Stimulated activated CD8-positive, alpha-beta memory T cell treated with anti-CD3 and anti-CD28 coated beads, Interleukin-2, amount 100 ng/mL, for 1 hour (primary cell): Measurements from ENCODE around the gene RNF181.
"Not testable (repeated sequence)": the region's sequence is repeated elsewhere in the genome, so short reads cannot be mapped to it uniquely, and the experiment has no call there.

Experiments used
- DNase-seq, 2 donors: peaks; one replicate each; pipeline ENCODE4 v3.0.0-alpha.2; 2020; ENCODE audit warnings: low read depth in 2 of 2

RNF181 gene

GRCh38 chr2:85596486-85597143, 1.1 kb downstream of the RNF181 start:
- DNase-seq: no peak

GRCh38 chr2:85597241-85597640, 1.7 kb downstream of the RNF181 start:
- DNase-seq: no peak

DNA sequence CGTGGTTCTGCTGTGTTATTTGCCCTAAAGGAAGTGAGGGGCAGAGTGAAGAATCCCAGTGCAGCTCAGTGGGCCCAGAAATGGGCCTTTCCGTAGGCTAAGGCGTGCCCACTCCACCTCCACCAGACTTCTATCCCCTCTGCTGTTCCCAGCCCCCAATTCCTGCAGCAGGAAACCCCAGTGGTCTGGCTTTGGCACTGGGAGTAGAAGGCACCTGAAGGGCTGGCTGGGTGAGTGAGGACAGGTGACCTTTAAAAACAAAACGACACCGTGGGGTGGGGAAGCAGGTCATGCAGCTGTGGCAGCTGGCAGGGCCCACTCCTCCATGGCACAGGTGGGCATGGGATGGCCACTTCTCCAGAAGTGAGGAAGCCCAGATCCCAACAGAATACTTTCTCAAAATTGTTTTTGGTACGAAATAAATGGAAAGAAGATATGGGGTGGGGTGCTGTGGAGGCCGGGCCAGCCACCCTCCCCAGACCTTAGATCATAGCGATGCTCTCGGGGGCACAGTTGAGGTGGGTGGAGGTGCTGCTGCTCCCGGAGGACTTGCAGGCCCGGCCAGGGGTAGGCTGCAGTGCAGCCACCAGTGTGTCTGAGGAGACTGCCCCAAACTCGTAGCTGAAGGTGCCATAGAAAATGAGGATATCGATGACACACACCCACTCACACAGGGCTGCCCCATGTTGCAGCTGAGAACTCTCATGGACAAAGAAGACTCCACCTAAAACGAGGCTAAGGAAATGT, 3.2 kb downstream of the RNF181 start:
- DNase-seq: no peak

DNA sequence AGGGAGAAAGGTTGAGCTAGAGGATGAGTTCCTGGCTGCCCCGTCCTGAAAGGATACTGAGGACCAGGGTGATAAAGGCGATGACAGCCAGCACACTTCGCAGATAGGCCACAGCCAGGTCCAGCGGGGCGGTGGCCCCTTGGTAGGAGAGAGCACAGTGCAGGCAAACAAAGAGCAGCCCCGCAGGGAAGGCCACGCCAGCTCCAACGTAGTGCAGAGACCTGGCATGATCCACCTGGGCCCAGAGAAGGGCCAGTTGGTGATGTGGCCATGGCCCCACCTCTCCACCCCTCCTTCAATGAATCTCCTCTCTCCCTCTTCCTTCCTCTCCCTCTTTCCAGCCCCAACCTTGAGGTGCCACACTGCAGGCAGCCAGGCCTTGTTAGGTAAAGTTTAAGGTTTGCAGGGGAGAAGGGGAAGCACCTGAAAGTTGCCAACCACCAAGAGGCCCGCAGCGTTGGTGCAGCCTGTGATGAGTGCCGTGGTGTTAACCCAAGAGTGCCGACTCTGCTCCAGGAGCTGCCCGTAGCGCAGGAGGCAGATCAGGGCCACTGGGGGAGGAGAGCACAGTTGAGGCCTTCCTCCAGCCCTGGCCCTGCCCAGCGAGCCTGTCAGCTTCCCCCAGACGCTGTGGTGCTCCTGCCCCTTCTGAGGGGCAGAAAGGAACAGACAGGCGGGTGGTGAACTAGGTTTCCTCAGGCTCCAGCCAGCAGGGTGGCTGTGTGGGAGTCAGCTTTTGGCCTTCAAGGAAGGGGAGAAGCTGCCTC, 4.1 kb downstream of the RNF181 start:
- no peak for DNase-seq

- no peak for DNase-seq
Measured at GRCh38 chr2:85600235-85600575, 4.7 kb downstream of the RNF181 start.

GRCh38 chr2:85600951-85601770, 5.6 kb downstream of the RNF181 start:
- no peak for DNase-seq

DNA sequence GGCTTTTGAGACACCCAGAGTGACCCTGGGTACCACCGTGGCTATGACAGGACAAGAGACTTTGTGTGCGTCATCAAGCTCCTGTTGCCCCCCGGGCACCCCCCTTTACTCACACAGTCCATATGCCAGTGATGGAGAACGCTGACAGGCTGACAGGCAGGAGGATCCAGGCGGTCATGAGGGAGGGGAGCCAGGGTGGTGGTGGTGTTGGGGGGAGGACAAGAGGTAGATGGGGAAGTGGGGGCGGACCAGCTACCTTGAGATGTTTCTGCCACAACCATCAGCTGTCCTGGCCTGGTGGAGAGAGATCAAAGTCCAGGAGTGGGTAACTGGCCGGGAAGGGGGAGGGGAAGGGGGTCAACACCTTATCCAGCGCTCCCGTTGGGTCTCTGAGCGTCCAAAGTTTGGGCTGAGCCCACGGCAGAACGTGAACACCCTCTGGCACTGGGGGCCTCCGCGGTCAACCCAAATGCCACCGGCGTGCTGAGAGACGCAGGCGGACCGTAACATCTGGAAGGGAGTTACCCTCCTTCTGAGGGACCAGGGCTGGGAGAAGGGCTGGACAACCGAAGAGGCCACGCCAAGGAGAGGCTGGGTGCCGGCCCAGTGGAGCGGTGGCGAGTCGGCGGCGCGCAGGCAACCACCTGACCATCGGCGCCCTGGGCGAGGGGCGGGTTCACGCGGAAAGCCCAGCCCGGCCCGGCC, 6.4 kb downstream of the RNF181 start:
- no peak for DNase-seq

- DNase-seq: peak; percentile 75 to 77
Measured at GRCh38 chr2:85602476-85603234, 7.1 kb downstream of the RNF181 start, which contains the start of gene TMEM150A. Gene TMEM150A, minus strand, starts transcription at chr2:85602698. Its CDS starts 750 bp downstream, at chr2:85601948.

GRCh38 chr2:85604133-85604444, 8.5 kb downstream of the RNF181 start:
- DNase-seq: not testable (repeated sequence)

DNA sequence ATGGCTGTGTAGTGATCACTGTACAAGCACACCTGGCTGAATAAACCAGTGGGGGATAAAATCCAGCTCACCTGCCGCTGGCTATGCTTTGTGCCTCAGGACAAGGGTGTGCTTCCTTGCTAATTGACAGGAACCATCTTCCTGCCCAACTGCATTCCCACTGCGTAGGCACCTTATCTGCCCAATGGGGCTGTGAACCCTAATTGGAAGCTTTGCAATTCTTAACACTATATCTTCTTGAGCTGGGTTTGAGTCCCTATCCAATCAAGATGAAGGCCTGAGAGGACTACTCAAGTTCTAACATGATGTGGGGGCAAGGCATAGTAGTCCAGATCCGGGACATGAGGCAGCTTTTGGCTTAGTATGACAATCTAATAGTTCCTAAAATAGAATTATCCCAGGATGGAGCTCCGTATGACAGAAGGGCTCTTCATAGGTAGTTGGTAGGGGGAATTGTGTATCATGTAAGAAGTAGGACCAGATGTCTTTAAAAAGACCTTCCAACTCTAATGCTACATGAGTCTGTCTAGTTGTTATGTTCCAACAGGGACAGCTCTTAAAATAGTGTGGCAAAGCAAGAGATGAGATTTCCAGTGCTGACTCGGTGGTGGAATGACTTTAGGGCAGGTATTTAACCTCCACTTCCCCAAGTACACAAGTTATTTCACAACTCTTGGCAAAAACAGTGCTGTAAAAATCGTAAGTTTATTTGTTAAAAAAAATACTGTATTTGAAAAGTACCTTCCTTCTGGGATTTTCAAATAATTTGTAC, 9.2 kb downstream of the RNF181 start:
- DNase-seq: no peak

GRCh38 chr2:85605406-85606115, 10.0 kb downstream of the RNF181 start:
- no peak for DNase-seq

DNA sequence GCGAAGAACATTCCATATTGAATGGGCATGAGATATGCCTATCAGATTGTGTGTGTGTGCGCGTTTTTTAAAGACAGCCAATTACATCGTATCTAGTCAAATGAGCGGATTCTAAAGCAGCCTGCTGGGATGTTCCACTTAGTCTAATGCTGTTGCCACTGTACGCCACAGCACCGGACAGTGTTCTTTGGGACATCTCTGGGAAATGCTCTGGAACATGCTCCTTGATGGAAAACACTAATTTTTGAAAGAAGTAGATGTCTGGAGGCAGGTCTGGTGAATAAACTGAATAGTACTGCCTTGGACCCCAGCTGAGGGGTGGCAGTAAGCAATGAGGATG, 10.5 kb downstream of the RNF181 start:
- no peak for DNase-seq

- DNase-seq: no peak
Measured at GRCh38 chr2:85607268-85608215, 12.0 kb downstream of the RNF181 start.

- DNase-seq: no peak
Measured at GRCh38 chr2:85611217-85611704, 15.7 kb downstream of the RNF181 start.

GRCh38 chr2:85611705-85612587, 16.4 kb downstream of the RNF181 start, which contains the start of gene C2orf68:
Gene C2orf68, minus strand, starts transcription at chr2:85612066. Its CDS starts 82 bp downstream, at chr2:85611984.
- DNase-seq: peak; percentile 65 to 69

DNA sequence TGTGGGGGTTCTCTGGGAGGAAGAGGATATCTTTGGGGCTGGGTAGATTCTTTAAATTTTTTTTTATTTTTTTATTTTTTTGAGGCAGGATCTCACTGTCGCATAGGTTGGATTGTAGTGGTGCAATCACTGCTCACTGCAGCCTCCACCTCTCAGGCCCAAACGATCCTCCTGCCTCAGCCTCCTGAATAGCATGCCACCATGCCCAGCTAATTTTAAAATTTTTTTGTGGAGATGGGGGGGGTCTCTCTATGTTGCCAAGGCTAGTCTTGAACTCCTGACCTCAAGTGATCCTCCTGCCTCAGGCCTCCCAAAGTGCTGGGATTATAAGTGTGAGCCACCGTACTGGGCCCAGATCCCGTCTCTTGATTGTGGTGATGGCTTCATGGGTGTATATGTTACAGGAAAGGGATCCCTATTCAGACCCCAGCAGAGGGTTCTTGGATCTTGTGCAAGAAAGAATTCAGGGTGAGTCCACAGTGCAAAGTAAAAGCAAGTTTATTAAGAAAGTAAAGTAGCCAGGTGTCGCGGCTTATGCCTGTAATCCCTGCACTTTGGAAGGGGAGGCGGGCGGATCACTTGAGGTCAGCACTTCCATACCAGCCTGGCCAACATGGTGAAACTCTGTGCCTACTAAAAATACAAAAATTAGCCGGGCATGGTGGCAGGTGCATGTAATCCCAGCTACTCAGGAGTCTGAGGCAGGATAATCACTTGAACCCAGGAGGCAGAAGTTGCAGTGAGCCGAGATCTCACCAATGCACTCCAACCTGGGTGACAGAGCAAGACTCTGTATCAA, 18.4 kb downstream of the RNF181 start:
- no peak for DNase-seq
